CD14-positive monocyte (primary cell): ENCODE results near the gene THEMIS. TPM values are rescaled to one million over a fixed set of nuclear protein-coding genes. Genes with fewer than 3 reads are reported as not detected.

Experiments
- DNase-seq, 3 donors: peaks; one replicate each; pipeline ENCODE4 v3.0.0-alpha.2; 2011 to 2022
- H2AFZ ChIP-seq: 2 replicates; pipeline ENCODE4 v1.6.0; 2012; ENCODE audit warnings: mild to moderate bottlenecking, low read depth, low read length, inconsistent platforms; ENCODE audit not compliant: insufficient read depth, poor library complexity, severe bottlenecking
- H3K27ac ChIP-seq, 2 donors: 1 replicate in 1 of 2; 2 replicates in 1 of 2; pipeline ENCODE4 v1.5.1; 2012 to 2013; ENCODE audit warnings: low read length in 2 of 2, control low read depth in 1 of 2, inconsistent platforms in 1 of 2, low read depth in 1 of 2, mild to moderate bottlenecking in 1 of 2
- H3K27me3 ChIP-seq, 2 donors: one replicate each; pipeline versions ENCODE4 v1.6.0 to v1.6.1; 2011 to 2013; ENCODE audit warnings: low read length in 2 of 2; ENCODE audit not compliant: control insufficient read depth in 2 of 2, insufficient read depth in 2 of 2
- H3K36me3 ChIP-seq, 2 donors: replicated peaks in 1 of 2; 1 replicate in 1 of 2; 2 replicates in 1 of 2; pipeline versions ENCODE4 v1.5.1 to v1.6.1; 2012 to 2013; ENCODE audit warnings: low read length in 2 of 2, control low read depth in 1 of 2, inconsistent platforms in 1 of 2, mild to moderate bottlenecking in 1 of 2; ENCODE audit not compliant: insufficient read depth in 2 of 2, control insufficient read depth in 1 of 2
- H3K4me1 ChIP-seq, 2 donors: 1 replicate in 1 of 2; 2 replicates in 1 of 2; pipeline versions ENCODE4 v1.5.1 to v1.6.1; 2012 to 2013; ENCODE audit warnings: low read length in 2 of 2, control low read depth in 1 of 2, inconsistent platforms in 1 of 2, mild to moderate bottlenecking in 1 of 2, moderate library complexity in 1 of 2; ENCODE audit not compliant: insufficient read depth in 2 of 2, control insufficient read depth in 1 of 2
- H3K4me2 ChIP-seq: replicated peaks from 2 replicates; pipeline ENCODE3; 2012; ENCODE audit warnings: low read length, moderate library complexity, mild to moderate bottlenecking; ENCODE audit not compliant: poor library complexity, severe bottlenecking; ENCODE audit errors: extremely low read depth
- H3K4me3 ChIP-seq, 3 experiments: fragments of 200-600 bp in 1 of 3; sonication (generic) in 1 of 3; replicated peaks in 1 of 3; 1 replicate in 2 of 3; 2 replicates in 1 of 3; pipeline ENCODE4 v1.5.1; 2011 to 2013; ENCODE audit warnings: low read length in 3 of 3, mild to moderate bottlenecking in 3 of 3, control low read depth in 2 of 3, low read depth in 2 of 3, inconsistent platforms in 1 of 3, moderate library complexity in 1 of 3
- H3K79me2 ChIP-seq: 2 replicates; pipeline ENCODE4 v1.6.0; 2012; ENCODE audit warnings: mild to moderate bottlenecking, control low read depth, inconsistent platforms, low read length, moderate library complexity; ENCODE audit not compliant: insufficient read depth
- H3K9ac ChIP-seq: 2 replicates; pipeline ENCODE4 v1.6.0; 2017; ENCODE audit warnings: low read length, mild to moderate bottlenecking; ENCODE audit not compliant: insufficient read depth, poor library complexity, severe bottlenecking
- H3K9me3 ChIP-seq, 2 donors: replicated peaks in 1 of 2; 1 replicate in 1 of 2; 2 replicates in 1 of 2; pipeline versions ENCODE4 v1.5.1 to v1.6.1; 2012 to 2013; ENCODE audit warnings: low read length in 2 of 2, control low read depth in 1 of 2; ENCODE audit not compliant: control insufficient read depth in 1 of 2, insufficient read depth in 1 of 2
- H4K20me1 ChIP-seq: 2 replicates; pipeline ENCODE4 v1.6.0; 2012; ENCODE audit warnings: mild to moderate bottlenecking, low read length, control low read depth, moderate library complexity; ENCODE audit not compliant: insufficient read depth
- H3K27ac Mint-ChIP-seq, 7 donors: one replicate each; pipeline ENCODE4 v1.8.0; 2020; ENCODE audit warnings: mild to moderate bottlenecking in 7 of 7, mixed read lengths in 7 of 7, moderate library complexity in 6 of 7, inconsistent platforms in 2 of 7
- H3K27me3 Mint-ChIP-seq, 3 donors: one replicate each; pipeline ENCODE4 v1.8.0; 2021 to 2022; ENCODE audit warnings: low read depth in 3 of 3, mild to moderate bottlenecking in 3 of 3, mixed read lengths in 3 of 3, moderate library complexity in 3 of 3, inconsistent platforms in 1 of 3
- H3K36me3 Mint-ChIP-seq, 2 donors: one replicate each; pipeline ENCODE4 v1.8.0; 2020; ENCODE audit warnings: mixed read lengths in 2 of 2, inconsistent platforms in 1 of 2, mild to moderate bottlenecking in 1 of 2
- H3K4me1 Mint-ChIP-seq: one replicate; pipeline ENCODE4 v1.8.0; 2020; ENCODE audit warnings: mild to moderate bottlenecking, mixed read lengths
- H3K4me3 Mint-ChIP-seq, 2 donors: one replicate each; pipeline ENCODE4 v1.8.0; 2020; ENCODE audit warnings: mild to moderate bottlenecking in 2 of 2, mixed read lengths in 2 of 2, moderate library complexity in 1 of 2
- H3K9me3 Mint-ChIP-seq, 7 donors: one replicate each; pipeline ENCODE4 v1.8.0; 2020 to 2022; ENCODE audit warnings: mixed read lengths in 7 of 7, mild to moderate bottlenecking in 6 of 7, moderate library complexity in 6 of 7, inconsistent platforms in 2 of 7
- CTCF ChIP-seq: fragments of 200-600 bp; IDR thresholded peaks from one replicate; pipeline ENCODE4 v1.8.0; 2022; ENCODE audit warnings: antibody characterized with exemption, mild to moderate bottlenecking
- WGBS: methylation state at CpG from one replicate; pipeline ENCODE4 v1.1.5; 2013; ENCODE audit warnings: missing lambda C conversion rate; ENCODE audit not compliant: insufficient coverage; 5-methylcytosine and 5-hydroxymethylcytosine counted together
- intact Hi-C, 2 donors: fragments of 100-400 bp; cut with micrococcal nuclease; formaldehyde crosslinking; loops; one replicate each; pipeline versions ENCODE4 v1.15.0 to v1.15.1; 2023
- polyA plus RNA-seq, 3 donors: library from polyadenylated mRNA; depleted of rRNA in 1 of 3; unstranded in 2 of 3; stranded (reverse) in 1 of 3; fragments of 300-500 nt in 2 of 3; fragments of >200 nt in 1 of 3; fragmentation: Illumina TruSeq in 2 of 3; gene quantifications; 1 replicate in 2 of 3; 2 replicates in 1 of 3; pipeline ENCODE4 v1.2.3, GENCODE V29; 2012 to 2021

THEMIS gene
- polyA plus RNA-seq, 3 donors: 0.13 to 0.16 TPM; not detected in 1

DNA sequence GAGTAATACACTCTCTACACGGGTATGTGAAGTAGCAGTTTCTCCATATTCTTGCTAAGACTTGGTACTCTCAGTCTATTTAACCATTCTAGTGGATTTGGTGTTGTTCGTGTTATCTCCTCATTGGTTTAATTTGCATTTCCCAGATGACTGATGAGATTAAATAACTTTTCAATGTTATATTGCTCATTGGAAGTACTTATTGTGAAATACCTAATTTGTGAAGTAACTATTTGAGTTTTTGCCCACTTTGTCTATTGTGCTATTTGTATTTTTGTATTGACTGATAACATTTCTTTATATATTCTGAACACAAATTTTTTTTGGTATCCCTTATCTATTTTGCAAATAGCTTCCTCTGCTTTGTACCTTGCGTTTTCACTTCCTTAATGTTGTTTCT, 167.9 kb downstream of the THEMIS start:
- H4K20me1 ChIP-seq: no peaks in the 10 kb centered on the region
- Mint-ChIP-seq H3K9me3 (no peaks in the 10 kb centered on the region), H3K36me3 (no peaks in the 10 kb centered on the region), H3K27me3 (peaks cover 0 to 2% (median 0%) of the 10 kb centered on the region in 3 donors), H3K4me3 (no peak overlapping the region), H3K4me1 (no peaks in the 10 kb centered on the region), H3K27ac (no peak overlapping the region)
- H3K27me3 ChIP-seq: no peaks in the 10 kb centered on the region
- H3K36me3 ChIP-seq: no peaks in the 10 kb centered on the region
- no peaks in the 10 kb centered on the region for H3K79me2 ChIP-seq
- no peak overlapping the region for H3K4me3 ChIP-seq
- H2AFZ ChIP-seq: no peak overlapping the region
- DNase-seq: no peak
- no CpG with 5 or more reads among the region's 3 CpGs for WGBS
- no peak overlapping the region for H3K9ac ChIP-seq
- intact Hi-C loops: no loop called here
- TF ChIP-seq CTCF: no peak
- H3K9me3 ChIP-seq: no peaks in the 10 kb centered on the region
- no peaks in the 10 kb centered on the region for H3K4me1 ChIP-seq
- H3K4me2 ChIP-seq: no peak overlapping the region
- no peak overlapping the region for H3K27ac ChIP-seq

DNA sequence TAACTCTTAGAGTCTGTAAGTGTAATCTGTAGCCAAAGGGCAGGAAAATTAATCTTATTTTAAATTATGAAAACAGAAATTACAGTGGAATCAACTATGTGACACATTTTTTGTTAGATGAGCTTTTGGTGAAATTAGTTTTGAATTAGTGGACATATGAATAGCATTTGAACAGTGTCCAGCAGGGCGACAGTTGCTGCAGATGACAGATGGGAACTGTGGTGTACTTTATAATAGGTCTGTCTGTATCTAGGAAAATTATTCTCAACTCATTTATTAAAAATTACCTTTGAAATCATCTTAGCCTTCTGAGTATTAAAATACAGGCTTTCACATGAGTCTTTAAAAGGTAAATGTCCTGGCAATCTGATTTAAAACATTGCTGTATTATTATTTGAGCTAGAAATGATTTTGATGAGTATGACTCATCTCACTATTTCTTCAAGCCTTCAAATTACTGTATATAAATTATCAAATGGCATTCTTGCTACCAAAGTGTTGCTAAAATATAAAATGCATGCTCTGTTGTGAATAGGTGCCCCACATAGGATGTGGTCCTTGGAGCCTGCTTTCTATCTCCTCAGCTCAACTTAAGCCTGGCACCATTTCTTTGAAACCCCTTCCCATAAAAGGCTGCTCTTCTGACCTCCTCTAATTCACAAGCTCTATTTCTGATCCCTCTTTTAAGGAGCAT, 173.5 kb downstream of the THEMIS start:
- no CpG with 5 or more reads among the region's 1 CpG for whole genome bisulfite sequencing
- no peak for DNase-seq
- H3K79me2 ChIP-seq: no peaks in the 10 kb centered on the region
- no peak overlapping the region for H3K27ac Mint-ChIP-seq
- no peaks in the 10 kb centered on the region for H3K4me1 Mint-ChIP-seq
- no peaks in the 10 kb centered on the region for H3K9me3 Mint-ChIP-seq
- no peak overlapping the region for H3K4me3 ChIP-seq
- H3K27me3 Mint-ChIP-seq: peaks cover 0 to 4% (median 0%) of the 10 kb centered on the region in 3 donors
- no peaks in the 10 kb centered on the region for H3K36me3 ChIP-seq
- H4K20me1 ChIP-seq: no peaks in the 10 kb centered on the region
- H2AFZ ChIP-seq: no peak overlapping the region
- no peak overlapping the region for H3K9ac ChIP-seq
- no peaks in the 10 kb centered on the region for H3K36me3 Mint-ChIP-seq
- no peak overlapping the region for H3K4me3 Mint-ChIP-seq
- no peaks in the 10 kb centered on the region for H3K4me1 ChIP-seq
- H3K9me3 ChIP-seq: no peaks in the 10 kb centered on the region
- no peaks in the 10 kb centered on the region for H3K27me3 ChIP-seq
- H3K4me2 ChIP-seq: no peak overlapping the region
- no peak overlapping the region for H3K27ac ChIP-seq
- intact Hi-C loops: no loop called here
- no peak for TF ChIP-seq CTCF
